ENCODE results near the gene LARGE1.

LARGE1 gene

DNA sequence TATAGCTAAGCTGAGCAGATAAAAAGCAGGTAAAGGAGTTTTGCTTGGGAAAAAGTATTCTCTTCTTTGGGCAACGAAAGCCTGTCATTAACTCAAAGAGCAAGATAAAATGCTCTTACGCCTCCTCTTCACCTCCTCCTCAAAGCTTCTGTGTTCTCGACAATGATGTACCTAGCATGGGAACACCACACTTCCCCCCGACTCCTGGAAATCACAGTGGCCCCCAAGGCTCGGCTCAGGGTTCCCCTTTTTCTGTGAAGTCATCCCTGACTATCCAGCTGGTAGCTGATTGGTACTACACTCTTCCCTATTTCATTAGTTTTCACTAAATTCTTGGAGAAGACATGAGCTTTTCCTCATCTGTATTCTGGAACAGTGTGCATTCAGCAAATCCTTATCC is 336.1 kb downstream of the LARGE1 start:
- no peak overlapping the region for H3K9ac ChIP-seq (ENCODE audit: low read length in 2 of 2)
- no peak overlapping the region for H3K27ac ChIP-seq (ENCODE audit: low read length)
- H3K4me3 ChIP-seq (ENCODE audit: low read length in 2 of 2): no peak overlapping the region
- H3K4me1 ChIP-seq (ENCODE audit: control insufficient read depth, insufficient read depth, low read length): no peaks in the 10 kb centered on the region
- no peaks in the 10 kb centered on the region for H3K36me3 ChIP-seq (ENCODE audit: control insufficient read depth in 2 of 2, insufficient read depth in 2 of 2, low read length in 2 of 2)
- no peaks in the 10 kb centered on the region for H3K27me3 ChIP-seq (ENCODE audit: control insufficient read depth in 1 of 2, insufficient read depth in 2 of 2, low read length in 2 of 2)
- no peaks in the 10 kb centered on the region for H3K9me3 ChIP-seq (ENCODE audit: control insufficient read depth in 2 of 2, low read length in 2 of 2)

DNA sequence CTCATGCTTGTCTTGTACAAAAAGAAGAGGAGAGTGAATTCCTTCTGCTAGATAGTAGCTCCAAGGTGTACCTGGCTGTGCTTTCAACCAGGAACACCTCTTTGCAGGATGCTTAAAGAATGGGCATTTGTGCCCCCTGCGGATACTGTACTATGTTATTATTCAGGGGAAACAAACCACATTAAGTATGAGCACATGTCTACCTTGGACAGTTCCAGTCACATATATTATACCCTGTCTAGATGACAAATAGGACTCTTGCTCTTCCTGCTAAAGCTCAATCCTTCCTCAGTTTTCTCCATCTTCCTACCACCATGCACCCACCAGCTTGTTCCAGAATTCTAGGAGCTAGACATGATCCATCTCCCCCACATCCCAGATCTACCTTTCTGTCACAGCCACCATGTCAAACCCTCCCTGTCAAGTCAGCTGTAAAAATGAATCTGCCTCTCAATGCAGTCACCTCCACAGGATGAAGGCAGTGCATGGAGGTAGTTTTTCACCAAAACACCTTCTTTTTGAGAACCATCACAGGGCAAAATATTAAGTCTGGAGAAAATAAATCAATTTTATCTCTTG is 337.4 kb downstream of the LARGE1 start:
- Histone ChIP-seq H3K36me3 (ENCODE audit: control insufficient read depth in 2 of 2, insufficient read depth in 2 of 2, low read length in 2 of 2) (no peaks in the 10 kb centered on the region), H3K27me3 (ENCODE audit: control insufficient read depth in 1 of 2, insufficient read depth in 2 of 2, low read length in 2 of 2) (no peaks in the 10 kb centered on the region), H3K9me3 (ENCODE audit: control insufficient read depth in 2 of 2, low read length in 2 of 2) (no peaks in the 10 kb centered on the region), H3K4me1 (ENCODE audit: control insufficient read depth, insufficient read depth, low read length) (no peaks in the 10 kb centered on the region), H3K9ac (ENCODE audit: low read length in 2 of 2) (no peak overlapping the region), H3K4me3 (ENCODE audit: low read length in 2 of 2) (no peak overlapping the region), H3K27ac (ENCODE audit: low read length) (no peak overlapping the region)

DNA sequence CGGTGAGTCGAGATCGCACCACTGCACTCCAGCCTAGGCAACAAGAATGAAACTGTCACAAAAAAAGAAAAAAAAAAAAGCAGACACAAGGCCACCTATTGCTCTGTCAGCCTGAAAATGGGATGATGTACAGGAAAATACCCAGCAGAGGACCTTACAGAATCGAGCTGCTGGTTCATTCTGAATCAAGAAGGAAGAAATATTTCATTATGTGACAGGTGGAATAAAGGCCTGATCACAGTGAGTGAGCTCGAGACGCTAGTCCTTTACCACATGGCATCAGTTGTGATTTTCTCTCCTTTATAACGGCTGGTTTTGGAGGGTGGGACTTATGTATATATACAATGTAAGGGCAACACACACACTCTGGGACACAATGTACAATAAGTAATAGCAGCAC is 340.0 kb downstream of the LARGE1 start:
- Histone ChIP-seq H3K9me3 (ENCODE audit: control insufficient read depth in 2 of 2, low read length in 2 of 2) (no peaks in the 10 kb centered on the region), H3K36me3 (ENCODE audit: control insufficient read depth in 2 of 2, insufficient read depth in 2 of 2, low read length in 2 of 2) (no peaks in the 10 kb centered on the region), H3K4me1 (ENCODE audit: control insufficient read depth, insufficient read depth, low read length) (no peaks in the 10 kb centered on the region), H3K4me3 (ENCODE audit: low read length in 2 of 2) (no peak overlapping the region), H3K9ac (ENCODE audit: low read length in 2 of 2) (no peak overlapping the region), H3K27me3 (ENCODE audit: control insufficient read depth in 1 of 2, insufficient read depth in 2 of 2, low read length in 2 of 2) (no peaks in the 10 kb centered on the region), H3K27ac (ENCODE audit: low read length) (no peak overlapping the region)

DNA sequence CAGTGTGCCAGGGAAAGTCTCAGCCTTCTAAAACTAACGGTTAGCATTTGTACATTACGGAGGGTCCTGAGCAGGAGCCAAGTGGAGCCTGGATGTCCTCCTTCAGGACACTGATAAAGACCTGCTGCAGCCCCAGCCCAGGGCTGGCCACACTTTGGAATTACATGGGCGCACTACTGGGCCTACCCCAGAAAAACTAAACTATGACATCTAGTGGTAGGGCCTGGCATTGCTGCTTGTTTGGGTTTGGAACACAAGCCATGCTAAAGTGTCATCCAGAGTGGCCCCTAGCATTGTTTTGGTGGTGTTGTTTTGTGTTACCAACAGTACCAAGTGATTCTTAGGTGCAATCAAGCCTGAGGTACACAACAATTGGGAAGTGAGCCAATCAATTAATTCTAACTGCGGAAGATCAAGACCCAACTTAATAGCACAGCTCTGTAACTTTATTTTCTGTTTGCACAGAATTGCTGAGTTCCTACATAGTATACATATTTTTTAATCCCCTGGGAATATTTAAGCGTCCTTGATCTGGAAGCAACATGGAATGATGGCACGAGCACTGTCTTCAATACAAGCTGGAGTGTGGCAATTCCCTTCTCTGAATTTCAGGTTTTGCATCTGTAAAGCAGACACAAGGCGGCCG is 340.7 kb downstream of the LARGE1 start:
- no peaks in the 10 kb centered on the region for H3K9me3 ChIP-seq (ENCODE audit: control insufficient read depth in 2 of 2, low read length in 2 of 2)
- H3K27me3 ChIP-seq (ENCODE audit: control insufficient read depth in 1 of 2, insufficient read depth in 2 of 2, low read length in 2 of 2): no peaks in the 10 kb centered on the region
- no peak overlapping the region for H3K9ac ChIP-seq (ENCODE audit: low read length in 2 of 2)
- no peak overlapping the region for H3K27ac ChIP-seq (ENCODE audit: low read length)
- no peaks in the 10 kb centered on the region for H3K36me3 ChIP-seq (ENCODE audit: control insufficient read depth in 2 of 2, insufficient read depth in 2 of 2, low read length in 2 of 2)
- H3K4me1 ChIP-seq (ENCODE audit: control insufficient read depth, insufficient read depth, low read length): no peaks in the 10 kb centered on the region
- H3K4me3 ChIP-seq (ENCODE audit: low read length in 2 of 2): no peak overlapping the region

DNA sequence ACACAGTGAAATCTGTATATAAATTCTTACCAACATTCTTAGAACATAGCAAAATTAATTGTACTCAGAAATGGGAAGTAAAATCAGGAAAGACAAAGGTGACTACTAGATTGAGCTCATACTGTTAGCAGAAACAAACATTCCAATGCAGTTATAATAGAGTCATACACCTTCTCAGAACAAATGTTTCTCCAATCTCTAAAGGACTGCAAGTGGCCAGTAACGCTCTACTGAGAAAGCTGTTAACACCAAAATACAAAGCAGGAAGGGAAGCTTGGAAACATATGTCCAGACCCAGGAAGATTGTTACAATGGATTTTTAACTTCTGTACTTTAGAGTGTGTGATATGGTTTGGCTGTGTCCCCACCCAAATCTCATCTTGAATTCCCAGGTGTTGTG is 341.5 kb downstream of the LARGE1 start:
- Histone ChIP-seq H3K4me1 (ENCODE audit: control insufficient read depth, insufficient read depth, low read length) (no peaks in the 10 kb centered on the region), H3K9me3 (ENCODE audit: control insufficient read depth in 2 of 2, low read length in 2 of 2) (no peaks in the 10 kb centered on the region), H3K36me3 (ENCODE audit: control insufficient read depth in 2 of 2, insufficient read depth in 2 of 2, low read length in 2 of 2) (no peaks in the 10 kb centered on the region), H3K9ac (ENCODE audit: low read length in 2 of 2) (no peak overlapping the region), H3K27me3 (ENCODE audit: control insufficient read depth in 1 of 2, insufficient read depth in 2 of 2, low read length in 2 of 2) (no peaks in the 10 kb centered on the region), H3K4me3 (ENCODE audit: low read length in 2 of 2) (no peak overlapping the region), H3K27ac (ENCODE audit: low read length) (no peak overlapping the region)

DNA sequence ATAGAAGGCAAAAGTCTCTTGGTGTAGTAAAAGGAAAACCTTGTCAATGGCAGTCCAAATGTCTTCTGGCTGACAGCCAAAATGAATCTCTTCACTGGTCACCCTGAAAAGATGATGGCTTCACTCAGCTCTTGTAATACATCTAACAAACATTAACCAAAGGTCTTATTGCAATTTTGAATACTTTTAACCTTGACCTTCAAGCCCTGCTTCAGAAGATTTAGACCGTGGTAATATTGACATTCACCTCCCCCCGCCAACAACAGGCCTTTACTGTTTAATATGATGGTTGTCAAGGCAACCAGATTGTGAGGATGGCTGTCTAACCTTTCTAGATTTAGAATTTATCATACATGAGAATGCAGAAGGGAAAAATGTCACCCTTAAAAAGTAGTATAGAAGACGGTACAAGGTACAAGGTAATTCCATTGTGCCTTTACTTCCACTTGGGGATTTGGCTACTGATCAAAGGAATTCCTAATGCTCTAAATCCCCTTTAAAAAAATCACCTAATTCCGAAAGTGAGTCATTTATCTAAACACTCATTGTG is 342.3 kb downstream of the LARGE1 start:
- no peak overlapping the region for H3K9ac ChIP-seq (ENCODE audit: low read length in 2 of 2)
- H3K27ac ChIP-seq (ENCODE audit: low read length): no peak overlapping the region
- H3K4me1 ChIP-seq (ENCODE audit: control insufficient read depth, insufficient read depth, low read length): no peaks in the 10 kb centered on the region
- no peaks in the 10 kb centered on the region for H3K27me3 ChIP-seq (ENCODE audit: control insufficient read depth in 1 of 2, insufficient read depth in 2 of 2, low read length in 2 of 2)
- H3K9me3 ChIP-seq (ENCODE audit: control insufficient read depth in 2 of 2, low read length in 2 of 2): no peaks in the 10 kb centered on the region
- H3K4me3 ChIP-seq (ENCODE audit: low read length in 2 of 2): no peak overlapping the region
- no peaks in the 10 kb centered on the region for H3K36me3 ChIP-seq (ENCODE audit: control insufficient read depth in 2 of 2, insufficient read depth in 2 of 2, low read length in 2 of 2)

DNA sequence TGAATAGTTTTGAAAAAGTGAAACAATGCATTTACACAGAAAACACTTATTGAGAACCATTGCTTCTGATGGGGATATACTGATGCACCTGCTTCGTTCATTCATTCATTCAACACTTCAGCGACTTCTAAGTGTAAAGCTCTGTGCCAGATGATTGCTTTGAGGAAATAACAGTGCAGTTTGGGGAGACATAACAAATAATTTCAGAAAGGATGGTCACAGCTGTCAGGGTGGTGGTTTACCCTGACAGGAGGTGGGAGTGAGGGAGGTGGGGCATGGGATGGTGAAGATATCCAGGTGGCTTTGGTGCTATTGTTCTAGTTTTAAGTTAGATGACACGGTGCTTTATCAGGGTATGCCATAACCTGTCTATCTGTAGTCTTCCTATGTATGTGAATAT is 344.1 kb downstream of the LARGE1 start:
- H3K27ac ChIP-seq (ENCODE audit: low read length): no peak overlapping the region
- H3K9ac ChIP-seq (ENCODE audit: low read length in 2 of 2): no peak overlapping the region

DNA sequence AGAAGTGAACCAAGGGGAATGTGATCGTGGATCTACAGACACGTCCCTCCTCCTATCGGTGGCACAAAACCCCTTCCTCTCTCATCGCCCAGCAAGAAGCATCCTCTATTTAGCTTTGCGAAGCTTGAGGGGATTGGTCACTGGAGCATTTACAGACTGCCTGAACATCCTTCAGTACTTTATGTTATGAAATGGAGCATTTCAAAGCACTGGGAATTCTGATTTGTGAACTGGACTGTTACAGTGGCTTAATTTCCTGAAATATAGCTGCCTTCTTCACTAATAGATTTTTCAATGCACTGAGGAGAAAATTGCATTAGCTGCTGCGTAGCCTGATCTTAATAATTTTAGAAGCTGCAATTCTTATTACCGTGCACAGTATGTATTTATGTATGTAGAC is 344.5 kb downstream of the LARGE1 start:
- no peaks in the 10 kb centered on the region for H3K9me3 ChIP-seq (ENCODE audit: control insufficient read depth in 2 of 2, low read length in 2 of 2)
- no peak overlapping the region for H3K27ac ChIP-seq (ENCODE audit: low read length)
- H3K27me3 ChIP-seq (ENCODE audit: control insufficient read depth in 1 of 2, insufficient read depth in 2 of 2, low read length in 2 of 2): no peaks in the 10 kb centered on the region
- no peak overlapping the region for H3K9ac ChIP-seq (ENCODE audit: low read length in 2 of 2)
- H3K4me1 ChIP-seq (ENCODE audit: control insufficient read depth, insufficient read depth, low read length): no peaks in the 10 kb centered on the region
- no peaks in the 10 kb centered on the region for H3K36me3 ChIP-seq (ENCODE audit: control insufficient read depth in 2 of 2, insufficient read depth in 2 of 2, low read length in 2 of 2)
- no peak overlapping the region for H3K4me3 ChIP-seq (ENCODE audit: low read length in 2 of 2)

More for the DNA sequence above, 344.1 kb downstream of the LARGE1 start:
- Histone ChIP-seq H3K36me3 (ENCODE audit: control insufficient read depth in 2 of 2, insufficient read depth in 2 of 2, low read length in 2 of 2) (no peaks in the 10 kb centered on the region), H3K4me1 (ENCODE audit: control insufficient read depth, insufficient read depth, low read length) (no peaks in the 10 kb centered on the region), H3K9me3 (ENCODE audit: control insufficient read depth in 2 of 2, low read length in 2 of 2) (no peaks in the 10 kb centered on the region), H3K27me3 (ENCODE audit: control insufficient read depth in 1 of 2, insufficient read depth in 2 of 2, low read length in 2 of 2) (no peaks in the 10 kb centered on the region), H3K4me3 (ENCODE audit: low read length in 2 of 2) (no peak overlapping the region)

DNA sequence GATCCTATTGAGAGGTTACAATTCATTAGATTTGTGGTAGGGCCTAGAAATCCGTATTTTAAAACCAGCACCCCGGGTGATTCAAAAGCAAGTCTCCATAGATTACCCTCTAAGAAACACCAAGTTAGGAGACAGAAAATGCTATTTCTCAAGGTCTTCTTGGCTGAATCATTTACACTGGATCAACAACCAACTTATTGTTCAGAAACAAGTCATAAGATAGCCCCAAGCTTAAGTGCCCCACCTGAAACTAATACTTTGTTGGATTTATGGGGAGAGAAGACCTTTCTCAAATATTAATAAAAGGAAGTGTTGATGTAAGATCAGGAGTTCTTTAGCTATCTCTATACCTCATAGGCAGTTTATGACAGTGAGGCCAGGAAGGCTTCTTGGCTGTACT is 345.2 kb downstream of the LARGE1 start:
- H3K27me3 ChIP-seq (ENCODE audit: control insufficient read depth in 1 of 2, insufficient read depth in 2 of 2, low read length in 2 of 2): no peaks in the 10 kb centered on the region
- H3K4me3 ChIP-seq (ENCODE audit: low read length in 2 of 2): no peak overlapping the region
- H3K9ac ChIP-seq (ENCODE audit: low read length in 2 of 2): no peak overlapping the region

DNA sequence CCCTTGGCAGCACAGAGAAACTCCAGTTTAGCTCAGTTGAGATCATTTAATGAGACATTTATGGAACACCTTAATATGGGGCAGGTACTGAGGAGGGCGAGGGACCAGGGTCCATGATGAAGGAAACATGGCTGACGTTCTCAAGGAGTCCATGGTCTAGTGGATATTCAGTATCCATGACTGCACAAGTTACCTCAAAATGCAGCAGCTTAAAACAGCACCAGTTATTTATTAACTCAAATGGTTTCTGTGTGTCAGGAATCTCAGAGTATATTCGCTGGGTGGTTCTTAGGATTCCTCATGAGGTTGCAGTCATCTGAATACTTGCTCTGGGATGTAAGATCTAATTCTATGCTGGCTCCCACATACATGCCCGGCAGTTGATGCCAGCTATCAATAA is 346.8 kb downstream of the LARGE1 start:
- Histone ChIP-seq H3K27ac (ENCODE audit: low read length) (no peak overlapping the region), H3K4me1 (ENCODE audit: control insufficient read depth, insufficient read depth, low read length) (peaks cover 5% of the 10 kb centered on the region), H3K9me3 (ENCODE audit: control insufficient read depth in 2 of 2, low read length in 2 of 2) (no peaks in the 10 kb centered on the region), H3K27me3 (ENCODE audit: control insufficient read depth in 1 of 2, insufficient read depth in 2 of 2, low read length in 2 of 2) (no peaks in the 10 kb centered on the region), H3K9ac (ENCODE audit: low read length in 2 of 2) (no peak overlapping the region), H3K4me3 (ENCODE audit: low read length in 2 of 2) (no peak overlapping the region), H3K36me3 (ENCODE audit: control insufficient read depth in 2 of 2, insufficient read depth in 2 of 2, low read length in 2 of 2) (no peaks in the 10 kb centered on the region)

More for the DNA sequence above, 345.2 kb downstream of the LARGE1 start:
- H3K36me3 ChIP-seq (ENCODE audit: control insufficient read depth in 2 of 2, insufficient read depth in 2 of 2, low read length in 2 of 2): no peaks in the 10 kb centered on the region
- H3K27ac ChIP-seq (ENCODE audit: low read length): no peak overlapping the region
- H3K4me1 ChIP-seq (ENCODE audit: control insufficient read depth, insufficient read depth, low read length): no peaks in the 10 kb centered on the region
- H3K9me3 ChIP-seq (ENCODE audit: control insufficient read depth in 2 of 2, low read length in 2 of 2): no peaks in the 10 kb centered on the region

DNA sequence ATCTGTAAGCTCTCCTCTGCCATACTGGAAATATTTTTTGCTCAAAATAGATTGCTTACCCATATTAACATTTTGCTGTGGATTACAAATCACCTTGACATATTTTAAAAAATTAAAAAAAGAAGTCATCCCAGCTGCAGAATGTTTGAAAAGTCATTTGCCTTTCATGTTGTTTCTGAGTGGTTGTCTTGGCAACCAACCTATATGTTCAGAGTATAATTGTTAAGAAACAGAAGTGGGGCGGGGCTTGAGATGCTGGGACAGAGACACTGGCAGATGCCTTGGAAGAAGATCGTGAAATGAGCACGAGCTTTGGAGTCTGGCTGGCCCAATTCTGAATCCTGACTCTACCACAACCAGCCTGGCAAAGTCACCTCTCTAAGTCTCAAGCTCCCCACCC is 348.2 kb downstream of the LARGE1 start:
- H3K9ac ChIP-seq (ENCODE audit: low read length in 2 of 2): no peak overlapping the region
- H3K27me3 ChIP-seq (ENCODE audit: control insufficient read depth in 1 of 2, insufficient read depth in 2 of 2, low read length in 2 of 2): no peaks in the 10 kb centered on the region
- no peaks in the 10 kb centered on the region for H3K9me3 ChIP-seq (ENCODE audit: control insufficient read depth in 2 of 2, low read length in 2 of 2)
- no peaks in the 10 kb centered on the region for H3K36me3 ChIP-seq (ENCODE audit: control insufficient read depth in 2 of 2, insufficient read depth in 2 of 2, low read length in 2 of 2)
- no peak overlapping the region for H3K4me3 ChIP-seq (ENCODE audit: low read length in 2 of 2)
- no peak overlapping the region for H3K27ac ChIP-seq (ENCODE audit: low read length)
- peaks cover 5% of the 10 kb centered on the region for H3K4me1 ChIP-seq (ENCODE audit: control insufficient read depth, insufficient read depth, low read length)

Measured in stomach smooth muscle (tissue), 2 donors.